Measurements from ENCODE around the gene ASTN2.

DNA sequence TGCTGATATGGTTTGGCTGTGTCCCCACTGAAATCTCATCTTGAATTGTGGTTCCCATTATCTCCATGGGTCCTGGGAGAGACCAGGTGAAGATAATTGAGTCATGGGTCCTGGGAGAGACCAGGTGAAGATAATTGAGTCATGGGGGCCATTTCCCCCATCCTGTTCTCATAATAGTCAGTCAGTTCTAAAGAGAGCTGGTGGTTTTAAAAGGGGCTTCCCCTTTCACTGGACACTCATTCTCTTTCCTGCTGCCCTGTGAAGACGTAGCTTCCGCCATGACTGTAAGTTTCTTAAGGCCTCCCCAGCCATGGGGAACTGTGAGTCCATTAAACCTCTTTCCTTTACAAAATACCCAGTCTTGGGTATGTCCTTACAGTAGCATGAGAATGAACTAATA, 628.1 kb downstream of the ASTN2 start:
- TF ChIP-seq, protein P1, sequence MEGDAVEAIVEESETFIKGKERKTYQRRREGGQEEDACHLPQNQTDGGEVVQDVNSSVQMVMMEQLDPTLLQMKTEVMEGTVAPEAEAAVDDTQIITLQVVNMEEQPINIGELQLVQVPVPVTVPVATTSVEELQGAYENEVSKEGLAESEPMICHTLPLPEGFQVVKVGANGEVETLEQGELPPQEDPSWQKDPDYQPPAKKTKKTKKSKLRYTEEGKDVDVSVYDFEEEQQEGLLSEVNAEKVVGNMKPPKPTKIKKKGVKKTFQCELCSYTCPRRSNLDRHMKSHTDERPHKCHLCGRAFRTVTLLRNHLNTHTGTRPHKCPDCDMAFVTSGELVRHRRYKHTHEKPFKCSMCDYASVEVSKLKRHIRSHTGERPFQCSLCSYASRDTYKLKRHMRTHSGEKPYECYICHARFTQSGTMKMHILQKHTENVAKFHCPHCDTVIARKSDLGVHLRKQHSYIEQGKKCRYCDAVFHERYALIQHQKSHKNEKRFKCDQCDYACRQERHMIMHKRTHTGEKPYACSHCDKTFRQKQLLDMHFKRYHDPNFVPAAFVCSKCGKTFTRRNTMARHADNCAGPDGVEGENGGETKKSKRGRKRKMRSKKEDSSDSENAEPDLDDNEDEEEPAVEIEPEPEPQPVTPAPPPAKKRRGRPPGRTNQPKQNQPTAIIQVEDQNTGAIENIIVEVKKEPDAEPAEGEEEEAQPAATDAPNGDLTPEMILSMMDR (conservative IDR thresholded peaks at IDR 0.05; ENCODE audit: low read depth in 2 of 2), result no peak
- TF ChIP-seq, protein P2, sequence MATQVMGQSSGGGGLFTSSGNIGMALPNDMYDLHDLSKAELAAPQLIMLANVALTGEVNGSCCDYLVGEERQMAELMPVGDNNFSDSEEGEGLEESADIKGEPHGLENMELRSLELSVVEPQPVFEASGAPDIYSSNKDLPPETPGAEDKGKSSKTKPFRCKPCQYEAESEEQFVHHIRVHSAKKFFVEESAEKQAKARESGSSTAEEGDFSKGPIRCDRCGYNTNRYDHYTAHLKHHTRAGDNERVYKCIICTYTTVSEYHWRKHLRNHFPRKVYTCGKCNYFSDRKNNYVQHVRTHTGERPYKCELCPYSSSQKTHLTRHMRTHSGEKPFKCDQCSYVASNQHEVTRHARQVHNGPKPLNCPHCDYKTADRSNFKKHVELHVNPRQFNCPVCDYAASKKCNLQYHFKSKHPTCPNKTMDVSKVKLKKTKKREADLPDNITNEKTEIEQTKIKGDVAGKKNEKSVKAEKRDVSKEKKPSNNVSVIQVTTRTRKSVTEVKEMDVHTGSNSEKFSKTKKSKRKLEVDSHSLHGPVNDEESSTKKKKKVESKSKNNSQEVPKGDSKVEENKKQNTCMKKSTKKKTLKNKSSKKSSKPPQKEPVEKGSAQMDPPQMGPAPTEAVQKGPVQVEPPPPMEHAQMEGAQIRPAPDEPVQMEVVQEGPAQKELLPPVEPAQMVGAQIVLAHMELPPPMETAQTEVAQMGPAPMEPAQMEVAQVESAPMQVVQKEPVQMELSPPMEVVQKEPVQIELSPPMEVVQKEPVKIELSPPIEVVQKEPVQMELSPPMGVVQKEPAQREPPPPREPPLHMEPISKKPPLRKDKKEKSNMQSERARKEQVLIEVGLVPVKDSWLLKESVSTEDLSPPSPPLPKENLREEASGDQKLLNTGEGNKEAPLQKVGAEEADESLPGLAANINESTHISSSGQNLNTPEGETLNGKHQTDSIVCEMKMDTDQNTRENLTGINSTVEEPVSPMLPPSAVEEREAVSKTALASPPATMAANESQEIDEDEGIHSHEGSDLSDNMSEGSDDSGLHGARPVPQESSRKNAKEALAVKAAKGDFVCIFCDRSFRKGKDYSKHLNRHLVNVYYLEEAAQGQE (IDR thresholded peaks at IDR 0.05; ENCODE audit: unreplicated experiment), result no peak
- no peak for TF ChIP-seq EZH2 (IDR thresholded peaks at IDR 0.05; ENCODE audit: low read depth, unreplicated experiment)

All from GM23338 (cell line).